Karpas-422 (cell line): Measurements from ENCODE around the gene PARD6B. TPM values are rescaled to one million over a fixed set of nuclear protein-coding genes. Genes with fewer than 3 reads are reported as not detected.

Experiments
- DNase-seq: peaks from one replicate; pipeline ENCODE4 v3.0.0-alpha.2; 2015
- H2AFZ ChIP-seq: fragments of 200-600 bp; sonication (generic); 2 replicates; pipeline ENCODE4 v1.6.1; 2014; ENCODE audit warnings: antibody characterized with exemption, low read length, mixed read lengths
- H3K27ac ChIP-seq: fragments of 200-600 bp; sonication (generic); 2 replicates; pipeline ENCODE4 v1.5.1; 2014; ENCODE audit warnings: mild to moderate bottlenecking, low read length, moderate library complexity
- H3K27me3 ChIP-seq: fragments of 200-600 bp; sonication (generic); 2 replicates; pipeline ENCODE4 v1.6.1; 2014; ENCODE audit warnings: low read length, mixed read lengths
- H3K36me3 ChIP-seq: fragments of 200-600 bp; sonication (generic); 2 replicates; pipeline ENCODE4 v1.6.1; 2014; ENCODE audit warnings: low read length, mixed read lengths; ENCODE audit not compliant: insufficient read depth
- H3K4me1 ChIP-seq: fragments of 200-600 bp; sonication (generic); 2 replicates; pipeline ENCODE4 v1.6.1; 2014; ENCODE audit warnings: mild to moderate bottlenecking, low read length, mixed read lengths
- H3K4me2 ChIP-seq: fragments of 200-600 bp; sonication (generic); 2 replicates; pipeline ENCODE4 v1.6.1; 2014; ENCODE audit warnings: low read length, low read depth, mild to moderate bottlenecking; ENCODE audit not compliant: poor library complexity, severe bottlenecking
- H3K4me3 ChIP-seq: fragments of 200-600 bp; sonication (generic); 2 replicates; pipeline ENCODE4 v1.5.1; 2014; ENCODE audit warnings: mild to moderate bottlenecking, antibody characterized with exemption, low read length, mixed read lengths
- H3K79me2 ChIP-seq: fragments of 200-600 bp; sonication (generic); 2 replicates; pipeline ENCODE4 v1.6.1; 2014; ENCODE audit warnings: mild to moderate bottlenecking, low read length, mixed read lengths
- H3K9ac ChIP-seq: fragments of 200-600 bp; sonication (generic); 2 replicates; pipeline ENCODE4 v1.6.0; 2014; ENCODE audit warnings: low read length
- H3K9me2 ChIP-seq: fragments of 200-600 bp; sonication (generic), shearing (Covaris generic); replicated peaks from 2 replicates; pipeline ENCODE4 v1.6.0; 2014; ENCODE audit warnings: mild to moderate bottlenecking, low read length, moderate library complexity; ENCODE audit not compliant: insufficient read depth
- H3K9me3 ChIP-seq: fragments of 300-700, 200-600 bp; sonication (generic); 2 replicates; pipeline ENCODE4 v1.6.1; 2014; ENCODE audit warnings: low read length, mixed read lengths
- H4K20me1 ChIP-seq: fragments of 200-600 bp; sonication (generic); 2 replicates; pipeline ENCODE4 v1.6.1; 2014; ENCODE audit warnings: mild to moderate bottlenecking, antibody characterized with exemption, low read length, low read depth; ENCODE audit not compliant: insufficient read depth
- total RNA-seq: library from RNA; depleted of rRNA; stranded (reverse); fragments of >200 nt; shearing (Covaris generic); gene quantifications from 2 replicates; pipeline ENCODE4 v1.2.3, GENCODE V29; 2014; ENCODE audit warnings: low replicate concordance

PARD6B gene
- total RNA-seq, 1 experiment from 2014 or later = 5.9 TPM

DNA sequence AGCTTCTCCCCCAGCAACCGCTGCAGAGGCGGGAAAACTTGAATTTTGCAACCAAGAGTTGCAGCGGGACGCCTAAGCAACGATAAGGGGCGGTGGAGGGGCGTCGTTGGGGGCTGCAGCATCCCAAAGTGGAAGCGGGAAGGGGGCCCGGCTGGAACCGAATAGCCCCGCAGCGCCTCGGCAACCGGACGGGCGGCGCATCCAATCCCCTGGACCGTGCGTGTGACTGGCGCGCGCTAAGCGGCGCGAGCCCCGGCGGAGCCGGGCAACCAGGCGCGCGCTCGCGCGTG lies 670 bp upstream of the PARD6B start:
- Histone ChIP-seq H3K4me1 (peaks cover 25% of the 10 kb centered on the region), H3K4me3 (peak overlapping the region; percentile 78), H2AFZ (peak overlapping the region; percentile 98), H3K4me2 (peak overlapping the region; percentile 92), H3K9me2 (no peaks in the 10 kb centered on the region), H3K79me2 (peaks cover 42% of the 10 kb centered on the region), H3K9me3 (no peaks in the 10 kb centered on the region), H3K27me3 (peaks cover 2% of the 10 kb centered on the region; the same call in 1 of the 2 replicates), H4K20me1 (no peaks in the 10 kb centered on the region), H3K27ac (no peak overlapping the region), H3K36me3 (no peaks in the 10 kb centered on the region), H3K9ac (peak overlapping the region; percentile 78)
- no peak for DNase-seq

DNA sequence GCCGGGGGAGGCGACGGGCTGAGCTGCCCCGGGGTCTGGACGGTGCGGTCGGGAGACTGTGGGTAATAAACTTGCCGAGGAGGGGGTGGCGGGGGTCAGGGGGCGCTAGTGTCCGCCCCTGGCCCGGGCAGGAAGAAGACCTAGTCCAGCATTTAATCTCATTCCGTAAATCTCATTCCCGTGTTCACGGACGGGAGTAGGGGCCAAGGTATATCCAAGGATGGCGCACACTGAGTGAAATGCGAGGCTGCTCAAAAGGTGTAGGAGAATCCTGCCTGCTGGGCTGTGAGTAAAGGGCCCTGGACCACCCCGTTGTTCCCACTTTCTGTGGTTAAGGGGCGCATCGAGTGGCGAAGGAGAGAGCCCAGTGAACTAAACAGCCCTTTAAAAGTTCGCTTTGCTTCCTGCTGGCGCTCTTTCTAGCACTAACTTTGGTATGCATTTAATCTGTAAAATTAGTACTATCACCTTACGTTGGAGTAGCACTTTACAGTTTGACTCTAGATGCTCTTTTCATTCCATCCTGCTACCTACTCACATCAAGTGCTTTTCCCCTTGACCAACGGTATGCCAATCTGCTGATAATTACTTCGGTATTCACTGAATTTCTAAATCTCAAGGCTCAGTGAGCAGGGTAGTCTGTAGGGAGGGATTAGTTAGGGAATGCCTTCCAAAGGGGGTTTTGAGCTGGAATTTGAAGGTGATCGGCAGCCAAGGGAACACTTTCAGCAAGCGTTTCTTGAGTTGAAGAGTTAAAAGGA lies 730 bp downstream of the PARD6B start:
- peaks cover 2% of the 10 kb centered on the region; the same call in 1 of the 2 replicates for H3K27me3 ChIP-seq
- H3K4me2 ChIP-seq = peak overlapping the region; percentile 92
- H3K36me3 ChIP-seq = no peaks in the 10 kb centered on the region
- H3K9me3 ChIP-seq = no peaks in the 10 kb centered on the region
- H3K4me1 ChIP-seq = peaks cover 25% of the 10 kb centered on the region
- no peaks in the 10 kb centered on the region for H4K20me1 ChIP-seq
- peak; percentile 61 for DNase-seq
- peaks cover 54% of the 10 kb centered on the region for H3K79me2 ChIP-seq
- peak overlapping the region; percentile 13; the same call in 1 of the 2 replicates for H2AFZ ChIP-seq
- H3K9me2 ChIP-seq = no peaks in the 10 kb centered on the region
- peak overlapping the region; percentile 94 for H3K9ac ChIP-seq
- peak overlapping the region; percentile 85 for H3K4me3 ChIP-seq
- peak overlapping the region; percentile 3; the same call in 1 of the 2 replicates for H3K27ac ChIP-seq

DNA sequence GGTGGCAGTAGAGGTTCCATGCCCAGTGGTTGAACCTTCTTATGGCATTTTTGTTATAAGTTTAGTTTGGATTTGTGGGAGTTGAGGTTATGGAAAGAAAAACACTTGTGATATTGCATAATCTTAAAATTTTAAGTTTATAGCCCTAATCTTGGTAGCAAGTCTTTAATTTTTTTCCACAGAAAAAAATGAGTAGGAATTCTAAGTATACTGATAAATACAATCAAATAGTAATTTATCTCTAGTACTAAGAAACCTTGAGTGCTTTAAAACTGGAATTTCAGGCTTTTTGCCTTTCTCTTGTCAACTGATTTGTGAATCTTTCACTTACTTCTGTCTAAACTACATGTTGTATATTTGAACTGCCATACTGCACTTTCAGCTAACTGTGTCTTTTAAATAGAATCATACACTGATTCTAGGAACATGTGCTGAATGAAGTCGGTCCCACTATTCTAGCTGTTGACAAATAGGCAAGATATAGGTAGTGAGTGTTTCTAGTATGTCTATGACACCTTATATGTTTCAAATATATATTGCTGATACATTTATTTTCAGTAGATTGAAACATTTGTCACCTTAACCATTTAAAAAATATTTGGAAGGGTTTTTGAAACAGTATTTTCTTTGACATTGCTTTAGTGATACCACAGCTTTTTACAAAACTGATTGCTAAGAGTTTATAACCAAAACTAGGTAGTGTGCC lies 2.4 kb downstream of the PARD6B start:
- Histone ChIP-seq H3K9me2 (no peaks in the 10 kb centered on the region), H3K9me3 (no peaks in the 10 kb centered on the region), H3K27me3 (no peaks in the 10 kb centered on the region), H3K4me1 (peaks cover 25% of the 10 kb centered on the region), H3K4me3 (no peak overlapping the region), H3K9ac (no peak overlapping the region), H2AFZ (no peak overlapping the region), H4K20me1 (no peaks in the 10 kb centered on the region), H3K27ac (no peak overlapping the region), H3K4me2 (peak overlapping the region; percentile 14), H3K79me2 (peaks cover 68% of the 10 kb centered on the region), H3K36me3 (no peaks in the 10 kb centered on the region)
- no peak for DNase-seq

DNA sequence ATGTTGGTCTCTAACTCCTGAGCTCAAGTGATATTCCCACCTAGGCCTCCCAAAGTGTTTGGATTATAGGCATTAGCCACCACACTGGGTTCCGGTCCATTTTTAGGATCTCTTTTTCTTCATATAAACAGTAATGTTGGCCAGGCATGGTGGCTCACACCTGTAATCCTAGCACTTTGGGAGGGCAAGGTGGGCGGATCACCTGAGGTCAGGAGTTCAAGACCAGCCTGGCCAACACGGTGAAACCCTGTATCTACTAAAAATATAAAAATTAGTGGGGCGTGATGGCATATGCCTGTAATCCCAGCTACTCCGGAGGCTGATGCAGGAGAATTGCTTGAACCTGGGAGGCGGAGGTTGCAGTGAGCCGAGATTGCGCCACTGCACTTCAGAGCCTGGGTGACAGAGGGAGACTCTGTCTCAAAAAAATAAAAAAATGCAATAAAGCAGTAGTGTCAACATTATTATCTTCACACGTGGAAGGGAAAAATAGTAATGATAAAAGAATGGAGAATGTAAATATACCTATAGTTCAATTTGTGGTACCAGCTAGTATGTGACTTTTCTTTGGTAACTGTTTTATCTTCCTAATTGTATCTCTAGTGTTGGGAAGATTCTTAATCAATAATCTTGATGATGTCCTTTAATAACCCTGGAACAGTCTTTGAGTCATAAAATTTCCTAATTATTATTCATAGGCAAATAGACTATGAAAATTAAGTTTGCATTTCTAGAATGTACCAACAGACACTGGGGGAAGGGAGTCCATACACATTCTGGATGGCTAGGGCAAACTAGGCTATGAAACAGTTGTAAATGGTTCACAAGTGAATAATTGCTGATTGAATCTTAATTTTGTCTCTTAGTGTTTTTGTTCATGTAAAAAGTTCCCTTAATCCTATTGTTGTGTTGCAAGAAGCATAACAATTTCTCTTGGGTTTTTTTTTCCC lies 3.6 kb downstream of the PARD6B start:
- Histone ChIP-seq H3K9me3 (no peaks in the 10 kb centered on the region), H3K27me3 (no peaks in the 10 kb centered on the region), H3K27ac (no peak overlapping the region), H3K4me1 (peaks cover 25% of the 10 kb centered on the region), H3K9me2 (no peaks in the 10 kb centered on the region), H3K79me2 (peaks cover 78% of the 10 kb centered on the region), H3K4me2 (no peak overlapping the region), H3K9ac (no peak overlapping the region), H3K36me3 (no peaks in the 10 kb centered on the region), H2AFZ (no peak overlapping the region), H3K4me3 (no peak overlapping the region), H4K20me1 (no peaks in the 10 kb centered on the region)
- no peak for DNase-seq

DNA sequence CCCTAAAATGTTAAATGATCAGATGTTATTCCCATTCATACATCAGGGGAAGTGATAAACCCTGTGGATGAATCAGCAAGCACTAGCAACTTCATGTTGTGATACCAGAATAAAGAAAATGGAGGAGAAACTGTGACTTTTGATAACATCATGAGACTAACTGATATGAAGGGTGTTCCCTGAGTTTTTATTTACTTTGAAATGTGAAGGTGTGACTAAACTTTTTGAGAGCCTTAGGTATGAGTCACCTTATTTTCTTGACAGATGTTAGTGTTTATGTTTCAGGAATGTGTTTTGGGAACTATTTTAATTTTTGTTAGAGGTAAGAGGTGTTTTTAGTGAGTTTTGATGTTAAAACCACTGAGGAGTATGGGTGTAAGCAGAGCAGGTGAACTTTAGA lies 4.4 kb downstream of the PARD6B start:
- DNase-seq = no peak
- peaks cover 17% of the 10 kb centered on the region for H3K4me1 ChIP-seq
- no peak overlapping the region for H3K9ac ChIP-seq
- H4K20me1 ChIP-seq = no peaks in the 10 kb centered on the region
- H3K27ac ChIP-seq = no peak overlapping the region
- H3K27me3 ChIP-seq = no peaks in the 10 kb centered on the region
- H3K4me2 ChIP-seq = no peak overlapping the region
- no peaks in the 10 kb centered on the region for H3K36me3 ChIP-seq
- peaks cover 82% of the 10 kb centered on the region for H3K79me2 ChIP-seq
- H3K9me3 ChIP-seq = no peaks in the 10 kb centered on the region
- no peak overlapping the region for H2AFZ ChIP-seq
- no peaks in the 10 kb centered on the region for H3K9me2 ChIP-seq
- H3K4me3 ChIP-seq = no peak overlapping the region

DNA sequence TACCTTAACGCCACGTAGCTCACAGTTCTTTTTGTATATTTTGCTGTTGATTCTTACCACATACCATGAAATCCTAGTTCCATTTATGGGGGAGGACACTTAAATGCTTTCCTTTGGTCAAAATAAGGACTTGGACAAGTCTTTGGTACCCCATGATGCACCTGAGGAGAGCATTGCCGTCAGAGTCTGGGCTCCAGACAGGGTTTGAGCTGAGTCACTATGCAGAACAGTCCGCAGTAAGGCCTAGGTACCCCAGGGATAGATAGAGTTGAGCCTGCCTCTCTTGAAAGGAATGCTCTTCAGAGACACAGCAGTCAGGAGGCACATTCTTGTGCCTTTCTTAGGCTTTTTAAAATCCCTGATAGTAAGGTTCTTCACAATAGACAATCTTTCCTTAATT lies 6.0 kb downstream of the PARD6B start:
- H3K4me2 ChIP-seq = no peak overlapping the region
- no peak overlapping the region for H3K4me3 ChIP-seq
- no peaks in the 10 kb centered on the region for H3K36me3 ChIP-seq
- peaks cover 15% of the 10 kb centered on the region for H3K4me1 ChIP-seq
- H3K27ac ChIP-seq = no peak overlapping the region
- H3K27me3 ChIP-seq = no peaks in the 10 kb centered on the region
- H2AFZ ChIP-seq = no peak overlapping the region
- H3K79me2 ChIP-seq = peaks cover 73% of the 10 kb centered on the region
- DNase-seq = no peak
- H3K9me2 ChIP-seq = no peaks in the 10 kb centered on the region
- H3K9ac ChIP-seq = no peak overlapping the region
- H3K9me3 ChIP-seq = no peaks in the 10 kb centered on the region
- no peaks in the 10 kb centered on the region for H4K20me1 ChIP-seq

DNA sequence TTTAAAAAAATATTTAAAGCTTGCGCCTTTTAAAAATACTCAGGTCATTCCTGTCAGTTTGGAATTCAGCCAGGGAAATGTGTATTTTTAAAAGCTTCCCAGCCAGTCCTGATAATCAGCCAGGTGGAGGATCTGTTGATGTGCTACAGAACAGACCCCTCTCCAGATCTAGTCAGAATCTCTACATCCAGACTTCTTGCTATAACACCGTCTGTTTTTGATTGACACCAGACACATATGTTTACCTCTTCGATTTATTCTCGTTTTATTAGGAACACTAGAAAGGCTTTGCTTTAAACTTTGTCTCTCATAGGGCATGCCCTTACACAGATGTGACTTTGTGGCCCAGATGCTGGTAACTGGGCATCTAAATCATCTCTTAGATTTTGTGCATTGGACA lies 11.7 kb downstream of the PARD6B start:
- no peak for DNase-seq
- H2AFZ ChIP-seq = no peak overlapping the region
- H3K27ac ChIP-seq = no peak overlapping the region
- peaks cover 30% of the 10 kb centered on the region; the same call in 1 of the 2 replicates for H3K79me2 ChIP-seq
- no peaks in the 10 kb centered on the region for H3K9me2 ChIP-seq
- H3K9ac ChIP-seq = no peak overlapping the region
- no peaks in the 10 kb centered on the region for H3K4me1 ChIP-seq
- H3K27me3 ChIP-seq = no peaks in the 10 kb centered on the region
- no peaks in the 10 kb centered on the region for H3K36me3 ChIP-seq
- no peaks in the 10 kb centered on the region for H4K20me1 ChIP-seq
- H3K4me2 ChIP-seq = no peak overlapping the region
- H3K4me3 ChIP-seq = no peak overlapping the region
- no peaks in the 10 kb centered on the region for H3K9me3 ChIP-seq
